DOHH2 (cell line): ENCODE data around the gene ACVR1B.

Source experiments
- CTCF ChIP-seq: fragments of 200-600 bp; sonication (generic); IDR thresholded peaks from one replicate; pipeline ENCODE4 v1.5.1; 2014; ENCODE audit warnings: antibody characterized with exemption, mild to moderate bottlenecking, low read depth, low read length; ENCODE audit not compliant: poor library complexity, severe bottlenecking
- EZH2phosphoT487 ChIP-seq: fragments of 200-600 bp; sonication (generic); IDR thresholded peaks from 2 replicates; pipeline ENCODE4 v1.6.1; 2017; ENCODE audit warnings: borderline replicate concordance, mild to moderate bottlenecking, antibody characterized with exemption, low read length, moderate library complexity, mixed read lengths

- TF ChIP-seq CTCF (no peak), EZH2phosphoT487 (no peak)
Observed at GRCh38 chr12:52043386-52044212, 92.1 kb downstream of the ACVR1B start.
